NCI-H1930 (cell line): ENCODE data around the gene TAF5L.

Experiments
- DNase-seq, 2 experiments: peaks; one replicate each; lab custom pipeline; 2025; lab: John Stamatoyannopoulos, UW

The TAF5L gene

DNA sequence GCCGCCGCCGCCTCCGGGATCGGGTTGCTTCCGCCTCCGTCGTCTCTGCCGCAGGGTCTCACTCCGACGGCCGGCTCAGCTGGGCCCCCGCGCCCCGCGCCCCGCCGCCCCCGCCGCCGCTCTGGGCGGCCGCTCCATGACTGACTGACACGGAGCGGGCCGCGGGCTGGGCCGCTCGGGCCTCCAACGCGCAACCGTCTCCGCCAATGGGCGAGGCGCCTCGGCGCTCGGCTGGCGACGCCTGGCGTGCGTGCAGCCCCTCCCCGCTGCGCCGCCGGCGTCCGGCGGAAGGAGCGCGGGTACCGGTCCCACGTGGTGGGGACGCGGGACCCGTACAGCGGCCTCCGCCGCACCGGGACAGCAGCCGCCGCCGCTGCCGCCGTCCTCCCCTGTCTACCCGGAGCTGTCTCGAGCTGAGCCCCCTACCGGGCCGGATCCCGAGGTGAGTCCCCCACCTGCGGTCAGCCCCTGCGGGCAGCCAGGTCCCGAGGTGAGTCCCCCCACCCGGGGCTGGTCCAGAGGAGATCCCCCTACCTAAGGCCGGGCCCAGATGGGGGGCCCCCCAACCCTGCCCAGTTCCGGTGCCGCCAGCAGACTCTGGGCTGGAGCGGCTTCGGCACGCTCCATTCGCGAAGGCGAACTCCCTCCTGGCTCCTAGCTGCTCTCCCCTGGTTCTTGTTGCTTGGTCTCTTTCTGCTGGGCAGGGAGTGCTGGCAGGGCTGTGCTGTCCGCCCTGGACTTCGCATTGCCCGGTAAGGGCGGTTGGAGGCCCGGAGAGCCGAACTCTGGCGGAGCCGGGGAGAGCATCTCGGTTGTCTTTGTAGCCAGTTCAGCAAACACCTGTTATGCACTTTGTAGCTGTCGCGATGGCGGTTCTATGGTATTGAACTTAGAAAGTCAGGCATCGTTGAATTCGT is at the start of gene TAF5L, which contains the start of gene URB2:
Gene TAF5L, minus strand, starts transcription at position 208 of the 917 bp plus-strand sequence. CDS start 11,640 bp downstream, outside the sequence.
Gene URB2, plus strand, starts transcription at position 333 of the 917 bp plus-strand sequence. CDS start 1,387 bp downstream, outside the sequence.
- DNase-seq = peak; percentile 78 to 92

GRCh38 chr1:229675396-229675795 is 49.5 kb upstream of the TAF5L start:
- no peak for DNase-seq

DNA sequence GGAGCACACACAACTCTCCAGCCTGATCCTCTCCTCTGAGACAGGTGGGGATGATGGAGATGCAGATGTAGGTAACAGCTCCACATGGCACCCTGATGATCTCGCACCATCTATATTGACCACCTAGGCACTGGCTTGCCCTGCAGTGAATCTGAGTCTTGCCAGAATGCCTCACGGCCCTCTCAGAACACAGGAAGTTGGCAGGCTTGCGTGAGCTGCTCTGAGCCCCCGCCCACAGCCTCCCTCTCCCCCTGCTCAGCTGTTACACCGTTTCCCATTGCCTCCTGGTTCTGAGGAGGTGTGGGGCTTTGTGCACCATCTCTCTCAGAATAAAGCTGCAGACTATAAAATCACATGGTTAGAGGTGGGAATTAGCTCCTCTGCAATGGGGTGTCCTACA is 48.1 kb upstream of the TAF5L start:
- no peak for DNase-seq

DNA sequence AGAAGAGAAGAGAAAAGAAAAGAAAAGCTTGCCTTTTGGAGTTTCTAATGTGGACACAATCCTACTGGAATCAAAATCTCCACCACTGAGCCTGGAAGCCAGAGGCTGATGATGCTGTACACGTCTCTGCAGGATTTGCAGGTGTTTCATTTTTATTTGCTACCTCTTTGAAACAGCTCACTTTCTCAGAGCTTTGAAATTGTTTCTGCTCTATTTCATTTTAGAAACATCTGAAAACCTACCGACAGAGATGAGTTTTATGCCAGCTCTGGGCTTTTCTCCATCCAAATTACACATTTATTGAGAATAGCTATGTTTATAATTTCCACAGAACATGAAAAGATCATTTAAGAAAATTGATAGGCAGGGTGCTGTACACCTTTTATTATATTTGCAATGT is 46.3 kb upstream of the TAF5L start:
- no peak for DNase-seq

DNA sequence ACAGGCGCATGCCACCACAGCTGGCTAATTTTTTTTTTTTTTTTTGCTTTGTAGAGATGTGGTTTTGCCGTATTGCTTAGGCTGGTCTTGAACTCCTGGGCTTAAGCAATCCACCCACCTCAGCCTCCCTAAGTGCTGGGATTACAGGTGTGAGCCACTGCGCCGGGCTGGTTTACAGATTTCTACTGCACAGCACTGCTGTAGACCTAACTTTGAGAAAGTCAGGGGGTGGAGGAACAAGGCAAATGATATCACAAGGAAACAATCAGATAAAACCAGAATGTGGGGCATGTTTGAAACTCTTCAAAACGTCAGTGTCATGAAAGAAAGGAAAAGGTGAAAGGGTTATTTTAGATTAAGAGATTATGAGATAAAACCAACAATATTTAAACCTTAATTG is 45.4 kb upstream of the TAF5L start:
- no peak for DNase-seq

GRCh38 chr1:229669333-229669732 is 43.4 kb upstream of the TAF5L start:
- DNase-seq = no peak

- DNase-seq = no peak
These were observed 40.7 kb upstream of the TAF5L start for GRCh38 chr1:229666585-229666984.

DNA sequence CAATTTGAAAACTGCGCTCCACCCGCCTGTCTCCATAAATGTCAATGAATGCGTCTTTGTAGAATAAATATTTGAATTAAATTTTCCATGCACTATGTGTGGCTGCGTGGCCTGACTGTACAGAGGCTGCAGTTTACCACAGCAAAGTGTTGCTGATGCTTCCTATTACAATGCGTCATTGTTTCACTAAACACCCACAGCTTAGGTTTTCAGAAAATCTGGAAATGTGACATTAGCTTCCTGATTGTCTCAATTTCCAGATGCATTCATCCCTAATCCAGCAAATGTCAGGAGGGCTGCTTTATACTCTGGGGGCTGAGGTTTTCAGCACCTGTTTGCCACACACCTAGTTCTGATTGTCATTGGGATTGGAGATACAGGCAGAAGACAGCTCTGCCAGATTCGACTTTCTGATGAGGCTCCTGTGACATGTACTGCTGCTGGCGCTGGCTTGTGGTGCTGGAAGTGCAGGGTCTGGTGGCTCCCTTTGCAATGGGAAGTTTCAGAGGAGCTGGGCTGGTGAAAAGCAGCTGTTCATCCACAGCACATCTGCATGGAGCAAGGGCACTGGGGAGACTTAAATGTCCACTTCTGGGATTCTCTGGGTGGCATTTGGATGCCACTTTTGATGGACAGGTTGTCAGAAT is 40.1 kb upstream of the TAF5L start:
- no peak for DNase-seq

GRCh38 chr1:229664133-229664689 is 38.3 kb upstream of the TAF5L start:
- no peak for DNase-seq

DNA sequence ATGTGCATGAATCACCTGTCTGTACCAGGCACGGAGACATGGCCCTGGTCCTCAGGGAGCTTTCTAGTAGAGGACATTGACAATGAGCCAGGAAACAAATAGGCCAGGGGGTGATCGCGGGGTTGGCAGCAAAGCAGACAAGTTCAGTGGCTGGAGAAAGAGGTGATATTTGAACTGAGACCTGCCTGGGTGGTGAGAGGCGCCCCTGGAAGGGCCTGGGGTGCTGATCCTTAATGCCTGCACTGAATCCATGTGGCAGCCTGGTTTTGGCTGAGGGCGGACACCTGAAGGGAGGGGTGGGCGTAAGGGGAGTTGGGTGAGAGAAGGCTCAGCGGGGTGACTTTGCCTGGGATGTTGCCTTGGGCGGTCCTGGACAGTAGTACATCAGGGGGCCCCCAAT is 36.0 kb upstream of the TAF5L start:
- no peak for DNase-seq

DNA sequence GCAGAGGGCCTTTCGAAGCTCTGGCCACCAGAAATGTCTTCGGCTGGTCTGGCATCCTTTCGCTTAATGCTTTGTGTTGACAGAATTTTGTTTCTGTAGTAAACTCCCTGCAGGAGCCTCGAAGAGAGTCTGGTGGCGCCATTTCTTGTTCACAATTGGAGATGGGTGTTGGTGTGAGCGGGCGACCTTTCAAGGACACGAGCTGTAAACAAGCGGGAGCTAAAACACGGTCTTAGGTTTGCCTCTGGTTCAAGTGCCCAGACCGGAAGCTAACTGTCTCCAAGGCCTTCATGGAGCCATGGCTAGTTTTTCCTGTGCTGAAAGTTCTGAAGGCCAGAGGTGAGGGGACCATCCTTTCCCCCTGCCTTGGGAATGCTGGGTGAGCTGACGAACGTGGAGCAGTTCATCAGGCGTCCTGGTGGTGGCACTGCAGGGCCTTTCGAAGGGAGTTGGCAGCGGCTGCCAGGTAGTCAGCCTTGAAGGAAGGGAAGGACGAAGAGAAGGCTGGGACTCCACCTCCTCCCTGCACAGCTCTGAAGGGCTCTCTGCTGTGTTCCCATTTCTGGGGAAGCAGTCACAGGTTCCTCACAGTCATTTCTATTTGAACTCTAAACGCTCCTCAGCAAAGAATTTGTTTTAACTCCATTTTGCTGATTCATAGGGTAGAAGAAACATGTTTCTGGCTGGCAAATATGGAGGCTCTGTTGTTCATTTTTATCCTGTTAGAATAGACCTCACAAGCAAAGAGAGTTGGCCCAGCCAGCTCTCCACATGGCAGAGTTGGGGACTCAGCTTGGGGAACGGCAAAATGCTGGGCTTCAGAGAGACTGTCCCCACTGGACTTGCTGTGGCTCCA is 35.3 kb upstream of the TAF5L start:
- DNase-seq = peak; percentile 28 to 41

- DNase-seq = no peak
These were observed 32.3 kb upstream of the TAF5L start for GRCh38 chr1:229657993-229658755.

DNA sequence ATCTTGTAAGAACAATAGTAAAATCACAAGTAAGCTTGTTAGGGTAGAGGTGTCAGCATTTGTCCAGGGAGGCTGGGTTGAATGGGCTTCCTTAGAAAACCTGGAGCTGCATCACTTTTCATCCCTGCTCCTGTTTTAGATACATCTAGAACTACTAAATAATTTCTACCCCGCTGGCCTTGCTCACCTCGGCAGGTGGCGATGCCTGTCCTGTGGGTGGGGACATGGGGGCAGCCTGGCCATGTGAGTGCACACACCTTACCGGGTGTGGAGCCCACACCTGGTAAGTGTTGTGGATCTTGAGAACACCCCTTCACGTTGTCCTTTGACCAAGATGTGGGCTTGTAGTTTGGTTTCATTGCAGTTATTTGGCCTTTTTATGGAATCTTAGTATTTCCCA is 29.9 kb upstream of the TAF5L start:
- no peak for DNase-seq

GRCh38 chr1:229653420-229653819 is 27.5 kb upstream of the TAF5L start:
- DNase-seq = no peak

DNA sequence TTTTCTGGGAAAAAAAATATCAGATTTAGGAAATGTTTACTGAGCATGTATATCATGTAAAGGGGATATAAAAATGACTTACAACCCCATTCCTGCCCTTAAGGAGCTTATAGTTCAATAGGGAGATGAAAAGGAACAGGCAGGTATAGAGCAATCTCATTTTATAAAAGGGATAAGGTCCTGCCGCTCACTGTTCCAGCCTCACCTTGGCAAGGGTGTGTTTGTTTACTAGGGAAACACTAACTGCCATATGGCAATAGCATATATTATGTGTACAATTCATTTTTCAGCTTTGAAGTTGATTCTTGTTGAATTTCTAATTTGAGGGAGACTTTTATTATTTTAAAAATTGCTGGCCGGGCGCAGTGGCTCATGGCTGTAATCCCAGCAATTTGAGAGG is 25.6 kb upstream of the TAF5L start:
- DNase-seq = no peak

- DNase-seq = no peak
These were observed 24.1 kb upstream of the TAF5L start for GRCh38 chr1:229650045-229650444.

DNA sequence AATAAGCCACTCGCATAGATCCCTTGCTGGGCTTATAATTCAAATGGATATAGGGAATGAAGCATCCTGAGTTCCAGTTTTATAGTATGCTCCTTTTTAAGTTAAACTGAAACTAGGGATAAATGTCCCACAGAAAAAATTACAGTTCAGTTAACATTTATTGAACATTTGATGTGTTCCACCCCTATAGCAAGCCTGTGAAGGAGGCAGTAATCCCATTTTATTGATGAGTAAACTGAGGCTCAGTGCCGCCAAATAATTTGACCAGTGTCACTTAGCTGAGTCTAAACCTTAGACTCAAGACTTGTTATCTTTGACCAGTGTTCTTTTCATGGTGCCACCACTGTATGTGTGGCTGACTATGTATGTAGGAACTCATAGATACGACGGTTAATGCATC is 22.5 kb upstream of the TAF5L start:
- no peak for DNase-seq

DNA sequence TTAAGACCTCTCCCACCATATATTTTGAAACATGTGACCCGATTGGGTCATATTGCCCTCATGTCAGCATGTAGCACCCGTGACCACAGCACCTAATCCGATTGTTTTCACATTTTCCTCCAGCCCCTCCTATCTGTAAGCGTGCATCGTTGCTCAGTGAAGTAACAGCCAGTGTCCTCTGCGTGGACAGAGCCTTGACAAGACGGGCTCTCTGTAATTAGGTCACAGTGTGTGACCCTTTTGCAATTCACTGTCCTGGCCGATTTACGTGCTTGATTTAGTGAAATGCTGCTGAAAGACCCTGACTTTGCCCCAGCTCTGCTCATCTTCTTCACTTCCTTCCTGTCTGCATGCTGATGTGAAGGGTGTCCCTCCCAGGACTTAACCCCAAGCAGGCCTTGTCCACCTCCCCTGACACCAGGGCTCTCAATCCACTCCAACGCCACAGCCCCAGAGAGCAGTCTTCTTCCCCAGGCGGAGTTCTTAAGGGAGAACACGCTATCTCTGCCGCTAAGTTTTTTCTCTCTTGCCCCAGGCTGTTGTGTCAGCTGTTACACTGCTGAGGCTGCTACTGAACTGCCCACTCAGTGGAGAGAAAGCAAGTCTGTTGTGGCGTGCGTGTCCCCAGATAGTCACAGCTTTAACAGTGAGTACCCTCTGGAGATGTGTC is 19.5 kb upstream of the TAF5L start:
- DNase-seq = no peak

DNA sequence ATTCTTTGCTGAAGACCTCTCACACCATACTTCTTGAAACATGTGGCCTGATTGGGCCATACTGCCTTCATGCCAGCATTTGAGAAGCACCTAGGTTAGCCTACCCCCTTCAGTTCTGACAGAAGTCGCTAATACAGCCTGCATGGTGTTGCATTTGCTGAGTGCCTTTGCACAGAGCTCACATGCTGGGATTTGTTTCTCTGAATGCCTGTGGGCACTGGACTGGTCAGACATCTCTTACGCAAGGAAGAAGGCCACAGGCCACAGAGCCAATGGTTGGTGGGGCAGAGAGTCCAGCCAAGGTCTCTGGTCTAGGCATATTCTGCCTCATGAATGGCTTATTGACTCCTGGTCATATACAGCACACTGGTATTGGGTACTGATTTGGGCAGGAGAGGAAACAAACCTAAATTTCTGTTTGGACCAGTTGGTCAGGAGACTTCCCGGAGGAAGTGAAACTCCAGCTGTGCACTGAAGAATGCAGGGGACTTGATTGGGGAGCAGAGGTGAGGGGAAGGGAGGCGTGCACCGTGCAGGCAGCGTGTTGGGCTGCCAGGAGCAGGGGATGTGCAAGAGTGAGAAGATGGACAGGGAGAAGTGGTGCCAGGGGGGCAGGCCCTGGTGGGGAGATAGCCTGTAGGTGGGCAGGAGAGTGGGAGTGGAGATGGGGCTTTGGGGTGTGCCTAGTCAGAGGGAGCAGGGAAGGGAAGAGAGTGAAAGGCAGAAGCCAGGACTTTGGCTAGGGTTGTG is 18.2 kb upstream of the TAF5L start:
- no peak for DNase-seq

GRCh38 chr1:229642970-229643369 is 17.0 kb upstream of the TAF5L start:
- DNase-seq = no peak
